Measurements from ENCODE around the gene CEP57L1.

- TF ChIP-seq CTCF (IDR thresholded peaks at IDR 0.05) (no peak), POLR2A (IDR thresholded peaks at IDR 0.05) (no peak)
Observed at GRCh38 chr6:109058620-109059019, 36.7 kb upstream of the CEP57L1 start.

Measured in adrenal gland (tissue), 5 donors.